Endodermal cell (in vitro differentiated cells): ENCODE measurements around the gene TOM1L2. TPM values are rescaled to one million over a fixed set of nuclear protein-coding genes. Genes with fewer than 3 reads are reported as not detected.
A peak's percentile ranks its signal among the peaks of the same experiment; 100 is the strongest.

Experiments
- DNase-seq: peaks from one replicate; pipeline ENCODE4 v3.0.0-alpha.2; 2017
- H3K27ac ChIP-seq: 2 replicates; pipeline ENCODE4 v1.5.1; 2013; ENCODE audit warnings: mild to moderate bottlenecking, low read depth, low read length, moderate library complexity
- H3K27me3 ChIP-seq: 2 replicates; pipeline ENCODE4 v1.6.1; 2013; ENCODE audit warnings: mild to moderate bottlenecking, low read length, moderate library complexity; ENCODE audit not compliant: insufficient read depth, control insufficient read depth, poor library complexity, severe bottlenecking
- H3K36me3 ChIP-seq: 2 replicates; pipeline ENCODE4 v1.7.0; 2013; ENCODE audit warnings: mild to moderate bottlenecking, low read length, moderate library complexity; ENCODE audit not compliant: control insufficient read depth, insufficient read depth
- H3K4me1 ChIP-seq: one replicate; pipeline ENCODE4 v1.7.0; 2013; ENCODE audit warnings: low read length; ENCODE audit not compliant: control insufficient read depth, insufficient read depth
- H3K4me3 ChIP-seq: 2 replicates; pipeline ENCODE4 v1.5.1; 2013; ENCODE audit warnings: mild to moderate bottlenecking, low read length, moderate library complexity
- H3K9ac ChIP-seq: 2 replicates; pipeline ENCODE4 v1.6.1; 2013; ENCODE audit warnings: mild to moderate bottlenecking, low read length, moderate library complexity; ENCODE audit not compliant: poor library complexity, severe bottlenecking; ENCODE audit errors: extremely low read depth
- H3K9me3 ChIP-seq: 2 replicates; pipeline ENCODE4 v1.6.1; 2013; ENCODE audit warnings: mild to moderate bottlenecking, low read length, moderate library complexity; ENCODE audit not compliant: control insufficient read depth
- H3K27ac Mint-ChIP-seq: 2 replicates; pipeline ENCODE4 v1.8.0; 2020; ENCODE audit warnings: mixed read lengths
- H3K27me3 Mint-ChIP-seq: 2 replicates; pipeline ENCODE4 v1.8.0; 2021; ENCODE audit warnings: mild to moderate bottlenecking, mixed read lengths; ENCODE audit not compliant: insufficient read depth
- H3K36me3 Mint-ChIP-seq: 2 replicates; pipeline ENCODE4 v1.8.0; 2020; ENCODE audit warnings: low read depth, mixed read lengths
- H3K4me1 Mint-ChIP-seq: 2 replicates; pipeline ENCODE4 v1.8.0; 2020; ENCODE audit warnings: mixed read lengths
- H3K4me3 Mint-ChIP-seq: 2 replicates; pipeline ENCODE4 v1.8.0; 2020; ENCODE audit warnings: mild to moderate bottlenecking, moderate library complexity, mixed read lengths
- H3K9me3 Mint-ChIP-seq: 2 replicates; pipeline ENCODE4 v1.8.0; 2020; ENCODE audit warnings: mild to moderate bottlenecking, mixed read lengths
- CTCF ChIP-seq: fragments of 200-600 bp; sonication (generic); conservative IDR thresholded peaks from 2 replicates; pipeline ENCODE4 v1.5.0; 2021; ENCODE audit warnings: antibody characterized with exemption, mild to moderate bottlenecking
- WGBS, 2 experiments: methylation state at CpG; one replicate each; pipeline versions ENCODE4 v1.1.5 to v1.1.7; 2013; ENCODE audit warnings: missing lambda C conversion rate in 2 of 2, mixed read lengths in 1 of 2; ENCODE audit not compliant: insufficient coverage in 1 of 2, insufficient read length in 1 of 2; 5-methylcytosine and 5-hydroxymethylcytosine counted together
- total RNA-seq, 2 donors: library from RNA; stranded (reverse); fragmentation: NEBNext Ultra II Directional in 1 of 2; extraction: Animal tissue kit (Norgen Biotek cat#: 25700) in 1 of 2; gene quantifications; 2 replicates in 1 of 2; 3 replicates in 1 of 2; pipeline ENCODE4 v1.2.1, GENCODE V29; 2021

TOM1L2 gene
- total RNA-seq, 2 donors from 2014 or later: 10.2 to 11.5 TPM

GRCh38 chr17:17833658-17834357 is 138.4 kb downstream of the TOM1L2 start:
- no peaks in the 10 kb centered on the region for H3K27me3 Mint-ChIP-seq
- Histone ChIP-seq H3K4me1 (peaks cover 12% of the 10 kb centered on the region), H3K27me3 (no peaks in the 10 kb centered on the region), H3K9me3 (no peaks in the 10 kb centered on the region), H3K4me3 (no peak overlapping the region), H3K27ac (no peak overlapping the region), H3K36me3 (peaks cover 22% of the 10 kb centered on the region), H3K9ac (no peak overlapping the region)
- no peak overlapping the region for H3K4me3 Mint-ChIP-seq
- H3K4me1 Mint-ChIP-seq: peaks cover 40% of the 10 kb centered on the region
- WGBS, 2 experiments: 93 to 97% methylated on average over 7 of the region's 8 CpGs
- TF ChIP-seq CTCF: no peak
- H3K9me3 Mint-ChIP-seq: no peaks in the 10 kb centered on the region
- no peak for DNase-seq
- H3K36me3 Mint-ChIP-seq: peaks cover 20% of the 10 kb centered on the region
- H3K27ac Mint-ChIP-seq: peak overlapping the region; percentile 52

- Histone ChIP-seq H3K27me3 (no peaks in the 10 kb centered on the region), H3K9me3 (no peaks in the 10 kb centered on the region), H3K9ac (no peak overlapping the region), H3K36me3 (peaks cover 22% of the 10 kb centered on the region), H3K27ac (peak overlapping the region; percentile 47), H3K4me1 (peaks cover 4% of the 10 kb centered on the region), H3K4me3 (no peak overlapping the region)
- Mint-ChIP-seq H3K36me3 (peaks cover 20% of the 10 kb centered on the region), H3K9me3 (no peaks in the 10 kb centered on the region), H3K27ac (peak overlapping the region; percentile 23), H3K4me1 (peaks cover 23% of the 10 kb centered on the region), H3K27me3 (no peaks in the 10 kb centered on the region), H3K4me3 (no peak overlapping the region)
- TF ChIP-seq CTCF: no peak
- DNase-seq: no peak
- WGBS, 2 experiments: 95 to 100% methylated on average over 1 to 2 of the region's 2 CpGs
Observed at GRCh38 chr17:17832032-17832363, 140.2 kb downstream of the TOM1L2 start.

- H3K27me3 Mint-ChIP-seq: no peaks in the 10 kb centered on the region
- no peak for DNase-seq
- peaks cover 22% of the 10 kb centered on the region for H3K36me3 ChIP-seq
- peaks cover 20% of the 10 kb centered on the region for H3K36me3 Mint-ChIP-seq
- no peaks in the 10 kb centered on the region for H3K27me3 ChIP-seq
- H3K4me3 Mint-ChIP-seq: no peak overlapping the region
- peaks cover 4% of the 10 kb centered on the region for H3K4me1 ChIP-seq
- no peaks in the 10 kb centered on the region for H3K9me3 ChIP-seq
- TF ChIP-seq CTCF: no peak
- H3K4me1 Mint-ChIP-seq: peaks cover 23% of the 10 kb centered on the region
- WGBS, 2 experiments: 90 to 92% methylated on average over 9 to 12 of the region's 12 CpGs
- no peaks in the 10 kb centered on the region for H3K9me3 Mint-ChIP-seq
- peak overlapping the region; percentile 48 for H3K27ac Mint-ChIP-seq
- H3K4me3 ChIP-seq: no peak overlapping the region
- no peak overlapping the region for H3K9ac ChIP-seq
- peak overlapping the region; percentile 47 for H3K27ac ChIP-seq
Observed at GRCh38 chr17:17831208-17832031, 140.8 kb downstream of the TOM1L2 start.
